Ishikawa (cell line): ENCODE data around the gene LRFN2.

Source experiments
- CEBPB ChIP-seq: IDR thresholded peaks from 2 replicates; pipeline ENCODE4 v1.6.1; 2012
- CREB1 ChIP-seq: IDR thresholded peaks from 2 replicates; pipeline ENCODE4 v1.6.1; 2012; ENCODE audit warnings: low read depth
- EGR1 ChIP-seq: IDR thresholded peaks from 2 replicates; pipeline ENCODE4 v1.6.1; 2012
- EP300 ChIP-seq: IDR thresholded peaks from 2 replicates; pipeline ENCODE4 v1.6.1; 2012; ENCODE audit warnings: borderline replicate concordance
- FOXM1 ChIP-seq: IDR thresholded peaks from 2 replicates; pipeline ENCODE4 v1.6.1; 2012; ENCODE audit warnings: low read depth, borderline replicate concordance
- MAX ChIP-seq: IDR thresholded peaks from 2 replicates; pipeline ENCODE4 v1.6.1; 2012
- NFIC ChIP-seq: IDR thresholded peaks from 2 replicates; pipeline ENCODE4 v1.6.1; 2012
- RAD21 ChIP-seq: IDR thresholded peaks from 2 replicates; pipeline ENCODE4 v1.6.1; 2012; ENCODE audit warnings: low read depth
- REST ChIP-seq: IDR thresholded peaks from 2 replicates; pipeline ENCODE4 v1.6.1; 2012; ENCODE audit warnings: low read depth, mild to moderate bottlenecking
- TAF1 ChIP-seq: IDR thresholded peaks from 2 replicates; pipeline ENCODE4 v1.6.1; 2012; ENCODE audit warnings: low read depth, mild to moderate bottlenecking
- TCF12 ChIP-seq: IDR thresholded peaks from 2 replicates; pipeline ENCODE4 v1.6.1; 2012; ENCODE audit warnings: low read depth
- TEAD4 ChIP-seq: IDR thresholded peaks from 2 replicates; pipeline ENCODE4 v1.6.1; 2012
- USF1 ChIP-seq: IDR thresholded peaks from 2 replicates; pipeline ENCODE4 v1.6.1; 2012
- YY1 ChIP-seq: IDR thresholded peaks from 2 replicates; pipeline ENCODE4 v1.6.1; 2012; ENCODE audit warnings: low read depth
- ZBTB7A ChIP-seq: IDR thresholded peaks from 2 replicates; pipeline ENCODE4 v1.6.1; 2012; ENCODE audit warnings: low read depth

LRFN2 gene

GRCh38 chr6:40407239-40407638 is 179.9 kb downstream of the LRFN2 start:
- no peak for TF ChIP-seq RAD21
- no peak for TF ChIP-seq MAX
- no peak for TF ChIP-seq TEAD4
- no peak for TF ChIP-seq TCF12
- TF ChIP-seq EGR1: no peak
- no peak for TF ChIP-seq CEBPB
- no peak for TF ChIP-seq FOXM1
- TF ChIP-seq ZBTB7A: no peak
- no peak for TF ChIP-seq USF1
- TF ChIP-seq TAF1: no peak
- no peak for TF ChIP-seq CREB1
- TF ChIP-seq EP300: no peak
- TF ChIP-seq NFIC: no peak
- TF ChIP-seq YY1: no peak
- no peak for TF ChIP-seq REST

- TF ChIP-seq RAD21: no peak
- TF ChIP-seq FOXM1: no peak
These were observed 181.0 kb downstream of the LRFN2 start for GRCh38 chr6:40406175-40406574.

- no peak for TF ChIP-seq YY1
- TF ChIP-seq USF1: no peak
- TF ChIP-seq TAF1: no peak
- TF ChIP-seq TCF12: no peak
- TF ChIP-seq MAX: no peak
- no peak for TF ChIP-seq REST
- TF ChIP-seq RAD21: no peak
- TF ChIP-seq EGR1: no peak
- TF ChIP-seq CREB1: no peak
- TF ChIP-seq NFIC: no peak
- no peak for TF ChIP-seq ZBTB7A
- no peak for TF ChIP-seq EP300
- no peak for TF ChIP-seq CEBPB
- TF ChIP-seq TEAD4: no peak
These were observed 186.4 kb downstream of the LRFN2 start for GRCh38 chr6:40400738-40401137.

- no peak for TF ChIP-seq USF1
- no peak for TF ChIP-seq TEAD4
- no peak for TF ChIP-seq TAF1
- no peak for TF ChIP-seq CREB1
- TF ChIP-seq MAX: no peak
- no peak for TF ChIP-seq RAD21
- no peak for TF ChIP-seq EGR1
- TF ChIP-seq REST: no peak
- TF ChIP-seq TCF12: no peak
- no peak for TF ChIP-seq YY1
- no peak for TF ChIP-seq FOXM1
- TF ChIP-seq NFIC: no peak
- TF ChIP-seq CEBPB: no peak
These were observed 187.2 kb downstream of the LRFN2 start for GRCh38 chr6:40399888-40400457.
